Ecto neural progenitor cell (in vitro differentiated cells): ENCODE results near the gene PCDHA7.
"Not testable (repeated sequence)": the region's sequence is repeated elsewhere in the genome, so short reads cannot be mapped to it uniquely, and the experiment has no call there.

Experiments used
- DNase-seq: peaks from one replicate; pipeline ENCODE4 v3.0.0-alpha.2; 2018; ENCODE audit warnings: low spot score

The PCDHA7 gene

GRCh38 chr5:140822281-140822629 is 11.8 kb upstream of the PCDHA7 start:
- no peak for DNase-seq

GRCh38 chr5:140822969-140823368 is 11.1 kb upstream of the PCDHA7 start:
- DNase-seq = not testable (repeated sequence)

GRCh38 chr5:140823475-140823874 is 10.6 kb upstream of the PCDHA7 start:
- no peak for DNase-seq

- no peak for DNase-seq
Observed at GRCh38 chr5:140827704-140828361, 6.2 kb upstream of the PCDHA7 start, which contains the start of gene PCDHA6. TSS of gene PCDHA6 (plus strand) at chr5:140827960. CDS start at chr5:140828092, 132 bp downstream.

- no peak for DNase-seq
Observed at GRCh38 chr5:140828362-140828737, 5.7 kb upstream of the PCDHA7 start.

- DNase-seq = not testable (repeated sequence)
Observed at GRCh38 chr5:140829511-140830501, 4.3 kb upstream of the PCDHA7 start.

GRCh38 chr5:140834439-140835008 is 455 bp downstream of the PCDHA7 start:
- DNase-seq = not testable (repeated sequence)

- DNase-seq = no peak
Observed at GRCh38 chr5:140835622-140836510, 1.8 kb downstream of the PCDHA7 start.

- no peak for DNase-seq
Observed at GRCh38 chr5:140840978-140841962, 7.2 kb downstream of the PCDHA7 start, which contains the start of gene PCDHA8. TSS of gene PCDHA8 (plus strand) at chr5:140841187. CDS start at chr5:140841322, 135 bp downstream.

GRCh38 chr5:140842798-140843733 is 9.0 kb downstream of the PCDHA7 start:
- no peak for DNase-seq

- DNase-seq = not testable (repeated sequence)
Observed at GRCh38 chr5:140848139-140849102, 14.4 kb downstream of the PCDHA7 start, which contains the start of gene PCDHA9. TSS of gene PCDHA9 (plus strand) at chr5:140848382. CDS start at chr5:140848496, 114 bp downstream.

- not testable (repeated sequence) for DNase-seq
Observed at GRCh38 chr5:140849831-140850634, 16.0 kb downstream of the PCDHA7 start.

- DNase-seq = no peak
Observed at GRCh38 chr5:140855772-140856674, 22.0 kb downstream of the PCDHA7 start, which contains the start of gene PCDHA10. TSS of gene PCDHA10 (plus strand) at chr5:140855897. CDS start at chr5:140856049, 152 bp downstream.

- DNase-seq = no peak
Observed at GRCh38 chr5:140857177-140857986, 23.3 kb downstream of the PCDHA7 start.

GRCh38 chr5:140857987-140858240 is 23.8 kb downstream of the PCDHA7 start:
- no peak for DNase-seq
